G401 (cell line): ENCODE results near the gene DERA. TPM values are rescaled to one million over a fixed set of nuclear protein-coding genes. Genes with fewer than 3 reads are reported as not detected.
"Not testable (repeated sequence)": the region's sequence is repeated elsewhere in the genome, so short reads cannot be mapped to it uniquely, and the experiment has no call there.

Source experiments
- DNase-seq: peaks from one replicate; pipeline ENCODE4 v3.0.0-alpha.2; 2015; ENCODE audit warnings: low spot score
- in situ Hi-C: cut with HindIII; loops from 2 replicates; pipeline ENCODE4 v1.10.0; 2016; ENCODE audit warnings: low sequenced_read_pairs, mixed read lengths
- total RNA-seq: library from RNA; depleted of rRNA; stranded (reverse); fragments of >200 nt; shearing (Covaris generic); gene quantifications from 2 replicates; pipeline ENCODE4 v1.2.3, GENCODE V29; 2014

The DERA gene
- total RNA-seq, 1 experiment from 2014 or later: 58.5 TPM

DNA sequence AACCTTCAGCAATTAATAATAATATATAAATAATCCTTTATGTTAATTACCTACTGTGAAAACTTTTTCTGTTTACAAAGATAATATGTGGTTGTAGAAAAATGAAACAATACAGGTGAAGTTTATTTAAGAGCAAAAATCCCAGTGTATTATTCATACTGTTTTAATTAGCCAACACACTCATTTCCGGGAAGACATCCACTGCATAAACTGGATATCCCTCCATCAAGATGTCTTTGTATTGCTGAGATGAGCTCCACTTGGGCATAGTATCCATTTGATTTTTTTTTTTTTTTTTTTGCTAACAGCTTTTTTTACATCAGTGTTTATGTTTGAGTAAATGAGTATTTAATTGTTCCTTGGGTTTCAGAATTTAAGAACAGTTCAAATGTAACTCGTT lies 13.7 kb upstream of the DERA start:
- no peak for DNase-seq
- in situ Hi-C loops: no loop called here

GRCh38 chr12:15899282-15899870 lies 11.8 kb upstream of the DERA start:
- peak; percentile 69 for DNase-seq
- in situ Hi-C loops: no loop called here

GRCh38 chr12:15904378-15904920 lies 6.7 kb upstream of the DERA start:
- in situ Hi-C loops: no loop called here
- DNase-seq: no peak

DNA sequence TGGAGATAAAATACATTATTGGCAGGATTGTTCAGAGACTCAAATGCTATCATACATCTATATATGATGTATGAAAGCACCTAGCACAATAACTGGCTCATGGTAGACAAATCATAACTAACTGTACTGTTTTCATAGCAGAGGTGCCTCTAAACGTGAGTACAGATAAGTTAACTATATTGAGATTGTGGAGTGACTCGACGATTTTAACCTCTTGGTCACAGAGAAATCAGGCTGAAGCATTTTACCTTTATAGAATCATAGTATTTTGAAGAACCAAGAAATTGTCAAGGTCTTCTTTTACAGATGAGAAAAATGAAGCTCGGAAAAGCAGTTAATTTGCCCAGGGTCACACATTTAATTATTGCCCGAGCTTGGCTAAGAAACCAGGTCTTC lies 666 bp upstream of the DERA start:
- DNase-seq: no peak
- in situ Hi-C loops: no loop called here

- in situ Hi-C loops, DNase-seq: not testable (repeated sequence)
These were observed 799 bp downstream of the DERA start for GRCh38 chr12:15911931-15912330.

- DNase-seq, in situ Hi-C loops: not testable (repeated sequence)
These were observed 3.0 kb downstream of the DERA start for GRCh38 chr12:15914131-15914530.

- DNase-seq: no peak
- in situ Hi-C loops: no loop called here
These were observed 6.9 kb downstream of the DERA start for GRCh38 chr12:15918066-15918465.

- DNase-seq: no peak
- in situ Hi-C loops: no loop called here
These were observed 8.3 kb downstream of the DERA start for GRCh38 chr12:15919418-15919817.

- in situ Hi-C loops: loop anchor here (5.0 kb wide), 1 partner anchor 57 kb away; no protein-coding TSS in a partner anchor
- DNase-seq: no peak
These were observed 13.8 kb downstream of the DERA start for GRCh38 chr12:15924956-15925355.

DNA sequence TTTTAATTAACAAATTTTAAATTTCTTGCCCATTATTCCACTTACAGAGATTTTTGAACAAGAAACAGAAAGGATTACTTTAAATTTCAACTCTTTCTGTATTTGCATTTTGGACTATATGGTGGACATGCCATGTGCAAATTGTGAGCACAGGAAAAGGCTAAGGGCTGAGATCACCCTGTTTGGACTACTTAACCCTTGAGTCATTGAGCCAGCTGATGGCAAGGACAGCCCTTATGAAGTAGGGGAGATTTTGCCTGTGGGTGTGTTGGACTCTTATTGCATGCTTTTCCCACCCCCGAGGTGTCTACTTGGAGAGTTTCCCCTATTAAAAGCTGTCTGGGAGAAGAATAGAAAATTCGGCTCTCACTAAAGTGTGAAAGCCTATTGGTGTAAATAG lies 17.2 kb downstream of the DERA start:
- no peak for DNase-seq
- in situ Hi-C loops: loop anchor here (5.0 kb wide), 1 partner anchor 54 kb away; no protein-coding TSS in a partner anchor

GRCh38 chr12:15928870-15929571 lies 17.9 kb downstream of the DERA start:
- in situ Hi-C loops: loop anchor here (5.0 kb wide), 1 partner anchor 53 kb away; no protein-coding TSS in a partner anchor
- DNase-seq: peak; percentile 27

DNA sequence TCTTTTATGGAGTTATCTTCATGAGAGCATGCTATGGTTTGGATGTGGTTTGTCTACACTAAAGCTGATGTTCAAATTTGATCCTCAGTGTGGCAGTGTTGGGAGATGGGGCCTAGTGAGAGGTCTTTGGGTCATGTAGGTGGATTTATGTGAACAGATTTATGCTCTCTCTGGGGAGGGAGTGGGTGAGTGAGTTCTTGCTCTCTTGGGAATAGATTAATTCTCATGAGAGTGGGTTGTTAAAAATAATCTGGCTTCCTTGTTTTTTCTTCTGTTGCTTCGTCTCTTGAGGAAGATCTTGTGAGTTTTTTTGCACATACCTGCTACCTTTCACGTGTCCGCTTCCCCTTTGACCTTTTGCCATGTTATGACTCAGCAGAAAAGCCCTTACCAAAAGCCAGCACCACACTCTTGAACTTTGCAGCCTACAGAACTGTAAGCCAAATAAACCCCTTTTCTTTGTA lies 20.5 kb downstream of the DERA start:
- no peak for DNase-seq

DNA sequence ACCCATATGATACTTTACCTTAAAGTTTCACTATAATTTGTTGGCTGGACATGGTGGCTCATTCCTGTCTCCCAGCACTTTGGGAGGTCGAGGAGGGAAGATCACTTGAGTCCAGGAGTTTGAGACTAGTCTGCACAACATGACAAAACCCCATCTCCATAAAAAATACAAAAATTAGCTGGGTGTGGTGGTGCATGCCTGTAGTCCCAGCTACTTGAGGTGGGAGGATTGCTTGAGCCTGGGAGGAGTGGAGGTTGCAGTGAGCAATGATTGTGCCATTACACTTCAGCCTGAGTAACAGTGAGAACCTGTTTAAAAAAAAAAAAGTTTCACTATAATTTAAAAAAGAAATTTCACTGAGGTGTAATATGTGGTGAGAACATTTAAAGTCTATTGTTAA lies 21.2 kb downstream of the DERA start:
- in situ Hi-C loops: no loop called here
- DNase-seq: no peak

More for the DNA sequence above, 20.5 kb downstream of the DERA start:
- in situ Hi-C loops: no loop called here

DNA sequence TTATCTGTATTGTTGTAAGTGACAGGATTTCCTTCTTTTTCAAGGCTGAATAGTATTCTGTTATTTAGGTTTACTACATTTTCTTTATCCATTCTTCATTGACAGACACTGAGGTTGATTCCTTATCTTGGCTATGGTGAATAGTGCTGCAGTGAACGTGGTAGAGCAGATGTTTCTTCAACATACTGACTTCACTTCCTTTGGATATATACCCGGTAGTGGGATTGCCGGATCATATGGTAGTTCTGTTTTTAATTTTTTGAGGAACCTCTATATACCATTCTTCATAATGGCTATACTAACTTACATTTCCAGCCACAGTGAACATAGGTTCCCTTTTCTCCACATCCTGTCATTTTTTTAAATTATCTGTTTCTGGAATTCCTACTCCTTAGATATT lies 21.8 kb downstream of the DERA start:
- no peak for DNase-seq
- in situ Hi-C loops: no loop called here

DNA sequence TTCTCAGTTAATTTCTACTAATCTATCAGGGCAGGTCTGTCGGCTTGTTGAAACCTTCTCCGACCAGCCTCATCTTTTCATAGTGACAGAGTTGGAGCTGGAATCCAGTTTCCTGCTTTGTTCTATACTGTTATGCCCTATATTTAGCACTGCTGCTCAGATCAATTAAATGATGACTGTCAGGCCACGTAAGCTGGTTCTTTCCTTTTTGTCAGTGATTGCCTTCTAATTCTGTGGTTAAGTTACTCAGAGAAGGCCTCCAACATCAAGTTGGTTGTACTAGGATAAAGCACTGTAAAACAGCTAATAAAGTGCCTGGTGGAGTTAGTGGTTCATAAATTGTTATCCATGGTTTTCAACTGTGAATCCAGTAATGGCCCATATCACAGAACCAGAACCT lies 22.6 kb downstream of the DERA start:
- in situ Hi-C loops: no loop called here

GRCh38 chr12:15936751-15937150 lies 25.6 kb downstream of the DERA start:
- in situ Hi-C loops: no loop called here
- DNase-seq: no peak

More for the DNA sequence above, 22.6 kb downstream of the DERA start:
- no peak for DNase-seq

GRCh38 chr12:15937902-15938301 lies 26.8 kb downstream of the DERA start:
- DNase-seq: no peak
- in situ Hi-C loops: no loop called here

DNA sequence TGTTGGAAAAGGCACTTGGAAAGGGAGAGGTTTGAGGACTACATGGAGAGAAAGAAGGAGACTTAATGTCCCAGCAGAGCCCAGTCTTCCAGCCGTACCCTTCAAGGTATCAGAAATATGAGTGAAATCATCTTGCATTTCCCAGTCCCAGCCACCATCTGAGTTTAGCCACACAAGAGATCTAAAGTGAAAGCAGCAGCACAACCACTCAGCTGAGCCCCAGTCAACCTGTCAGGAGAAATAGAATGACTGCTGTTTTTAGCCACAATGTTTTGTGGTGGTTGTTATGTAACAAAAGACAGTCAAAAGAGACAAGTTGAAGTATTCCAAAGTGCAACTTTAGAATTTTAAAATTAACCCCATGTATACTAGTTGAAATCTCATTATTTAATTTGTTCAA lies 28.0 kb downstream of the DERA start:
- in situ Hi-C loops: no loop called here
- no peak for DNase-seq

GRCh38 chr12:15942475-15942874 lies 31.3 kb downstream of the DERA start:
- in situ Hi-C loops: no loop called here
- no peak for DNase-seq

- DNase-seq, in situ Hi-C loops: not testable (repeated sequence)
These were observed 32.4 kb downstream of the DERA start for GRCh38 chr12:15943519-15943918.
